Esophagus (tissue), 2 donors: Measurements from ENCODE around the gene ZNF695. TPM values are rescaled to one million over a fixed set of nuclear protein-coding genes. Genes with fewer than 3 reads are reported as not detected.
A peak's percentile ranks its signal among the peaks of the same experiment; 100 is the strongest.
"Not testable (repeated sequence)": the region's sequence is repeated elsewhere in the genome, so short reads cannot be mapped to it uniquely, and the experiment has no call there.

ENCODE experiments used
- H3K27ac ChIP-seq, 2 donors: one replicate each; pipeline ENCODE4 v1.5.1; 2013; ENCODE audit warnings: low read depth in 2 of 2, mild to moderate bottlenecking in 2 of 2, inconsistent platforms in 1 of 2, low read length in 1 of 2, moderate library complexity in 1 of 2
- H3K27me3 ChIP-seq, 2 donors: one replicate each; pipeline ENCODE4 v1.6.1; 2013; ENCODE audit warnings: low read length in 2 of 2, control low read depth in 1 of 2, mild to moderate bottlenecking in 1 of 2; ENCODE audit not compliant: insufficient read depth in 2 of 2, control insufficient read depth in 1 of 2
- H3K36me3 ChIP-seq, 2 donors: one replicate each; pipeline ENCODE4 v1.6.1; 2013; ENCODE audit warnings: low read length in 1 of 2; ENCODE audit not compliant: control insufficient read depth in 2 of 2, insufficient read depth in 2 of 2
- H3K4me1 ChIP-seq, 2 donors: one replicate each; pipeline ENCODE4 v1.6.1; 2013; ENCODE audit warnings: low read length in 1 of 2; ENCODE audit not compliant: control insufficient read depth in 2 of 2, insufficient read depth in 2 of 2
- H3K4me3 ChIP-seq, 2 donors: one replicate each; pipeline ENCODE4 v1.5.1; 2013; ENCODE audit warnings: low read length in 2 of 2, mild to moderate bottlenecking in 2 of 2, low read depth in 1 of 2, moderate library complexity in 1 of 2
- H3K9me3 ChIP-seq, 2 donors: one replicate each; pipeline ENCODE4 v1.6.1; 2013; ENCODE audit warnings: mild to moderate bottlenecking in 2 of 2, low read depth in 1 of 2, low read length in 1 of 2, moderate library complexity in 1 of 2; ENCODE audit not compliant: control insufficient read depth in 2 of 2, insufficient read depth in 1 of 2
- WGBS, 2 donors: extraction: QIAGEN DNeasy Blood & Tissue Kit; methylation state at CpG; one replicate each; pipeline ENCODE4 v1.1.7; 2013; 5-methylcytosine and 5-hydroxymethylcytosine counted together
- polyA plus RNA-seq, 2 donors: library from polyadenylated mRNA; stranded (reverse); fragments of 200-250 nt; gene quantifications; one replicate each; pipeline ENCODE4 v1.2.3, GENCODE V29; 2013
- donor health status: healthy with polysubstance abuse.
- donor health status: Bipolar disorder and iron deficiency.

The ZNF695 gene
- polyA plus RNA-seq, 2 donors: 0.81 to 0.84 TPM

- Histone ChIP-seq H3K27ac (no peak overlapping the region), H3K9me3 (no peaks in the 10 kb centered on the region), H3K4me1 (no peaks in the 10 kb centered on the region), H3K4me3 (no peak overlapping the region), H3K27me3 (no peaks in the 10 kb centered on the region), H3K36me3 (no peaks in the 10 kb centered on the region)
- WGBS, 2 donors: 84 to 92% methylated on average over 6 of the region's 6 CpGs
These were observed 5.5 kb upstream of the ZNF695 start for GRCh38 chr1:247013391-247013790.

DNA sequence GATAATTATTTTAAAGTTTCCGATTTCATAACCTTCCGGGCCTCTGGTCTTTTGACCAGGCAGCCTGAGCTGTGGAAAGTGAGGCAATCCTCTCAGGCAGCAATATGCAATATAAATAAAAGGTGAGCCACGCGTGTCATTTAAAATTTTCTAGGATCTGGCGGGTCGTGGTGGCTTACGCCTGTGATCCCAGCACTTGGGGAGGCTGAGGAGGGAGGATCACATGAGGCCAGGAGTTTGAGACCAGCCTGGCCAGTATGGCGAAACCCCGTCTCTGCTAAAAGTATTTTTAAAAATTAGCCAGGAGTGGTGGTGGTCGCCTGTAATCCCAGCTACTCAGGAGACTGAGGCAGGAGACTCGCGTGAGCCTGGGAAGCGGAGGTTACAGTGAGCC is 546 bp upstream of the ZNF695 start:
- Histone ChIP-seq H3K4me3 (peak overlapping the region in 1 of 2 donors; percentile 89), H3K27ac (no peak overlapping the region), H3K36me3 (no peaks in the 10 kb centered on the region), H3K4me1 (peaks cover 0 to 2% of the 10 kb centered on the region in 2 donors), H3K27me3 (no peaks in the 10 kb centered on the region), H3K9me3 (no peaks in the 10 kb centered on the region)
- WGBS, 2 donors: 85 to 87% methylated on average over 13 of the region's 13 CpGs

DNA sequence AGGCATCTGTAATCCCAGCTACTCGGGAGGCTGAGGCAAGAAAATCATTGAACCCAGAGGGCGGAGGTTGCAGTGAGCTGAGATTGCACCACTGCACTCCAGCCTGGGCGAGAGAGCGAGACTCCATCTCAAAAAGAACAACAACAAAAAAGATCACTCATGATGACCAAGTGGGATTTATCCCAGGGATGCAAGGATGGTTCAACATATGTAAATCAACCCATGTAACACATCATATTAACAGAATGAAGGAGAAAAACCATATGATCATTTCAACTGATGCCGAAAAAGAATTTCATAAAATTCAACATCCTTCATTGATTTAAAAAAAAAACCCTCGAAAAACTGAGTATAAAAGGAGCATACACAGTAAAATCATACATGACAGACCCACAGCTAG is 3.8 kb downstream of the ZNF695 start:
- not testable (repeated sequence) for H3K27me3 ChIP-seq, H3K4me3 ChIP-seq, H3K27ac ChIP-seq, H3K36me3 ChIP-seq, H3K4me1 ChIP-seq, H3K9me3 ChIP-seq
- WGBS, 2 donors: 93 to 96% methylated on average over 6 of the region's 6 CpGs

GRCh38 chr1:246989901-246990300 is 18.0 kb downstream of the ZNF695 start:
- Histone ChIP-seq H3K4me3 (no peak overlapping the region), H3K27ac (no peak overlapping the region), H3K9me3 (peaks cover 3 to 12% of the 10 kb centered on the region in 2 donors), H3K4me1 (no peaks in the 10 kb centered on the region), H3K27me3 (no peaks in the 10 kb centered on the region), H3K36me3 (no peaks in the 10 kb centered on the region)
- 91 to 92% methylated on average over 2 of the region's 2 CpGs for WGBS, 2 donors

DNA sequence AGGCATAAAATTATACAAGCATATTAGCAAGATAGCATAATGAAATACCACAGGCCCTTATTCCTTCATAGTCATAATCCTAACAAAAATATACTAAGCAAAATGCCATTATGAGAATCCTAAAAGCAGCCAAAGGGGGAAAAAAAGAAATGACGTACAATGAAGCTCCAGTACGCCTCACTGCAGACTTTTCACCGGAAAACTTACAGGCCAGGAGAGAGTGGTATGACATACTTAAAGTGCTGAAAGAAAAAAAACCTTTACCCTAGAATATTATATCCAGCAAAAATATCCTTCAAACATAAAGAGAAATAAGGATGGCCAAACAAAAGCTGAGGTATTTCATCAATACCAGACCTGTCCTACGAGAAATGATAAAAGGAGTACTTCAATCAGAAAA is 19.5 kb downstream of the ZNF695 start:
- Histone ChIP-seq H3K36me3 (no peaks in the 10 kb centered on the region), H3K4me1 (no peaks in the 10 kb centered on the region), H3K27ac (no peak overlapping the region), H3K9me3 (peaks cover 3 to 14% of the 10 kb centered on the region in 2 donors), H3K27me3 (no peaks in the 10 kb centered on the region), H3K4me3 (no peak overlapping the region)
- WGBS, 2 donors: 93 to 98% methylated on average over 4 of the region's 4 CpGs

GRCh38 chr1:246987083-246987690 is 20.7 kb downstream of the ZNF695 start:
- no peaks in the 10 kb centered on the region for H3K4me1 ChIP-seq
- H3K27me3 ChIP-seq: no peaks in the 10 kb centered on the region
- peaks cover 3 to 16% of the 10 kb centered on the region in 2 donors for H3K9me3 ChIP-seq
- no peak overlapping the region for H3K4me3 ChIP-seq
- WGBS, 2 donors: 96 to 100% methylated on average over 1 of the region's 1 CpG
- no peak overlapping the region for H3K27ac ChIP-seq
- H3K36me3 ChIP-seq: no peaks in the 10 kb centered on the region

DNA sequence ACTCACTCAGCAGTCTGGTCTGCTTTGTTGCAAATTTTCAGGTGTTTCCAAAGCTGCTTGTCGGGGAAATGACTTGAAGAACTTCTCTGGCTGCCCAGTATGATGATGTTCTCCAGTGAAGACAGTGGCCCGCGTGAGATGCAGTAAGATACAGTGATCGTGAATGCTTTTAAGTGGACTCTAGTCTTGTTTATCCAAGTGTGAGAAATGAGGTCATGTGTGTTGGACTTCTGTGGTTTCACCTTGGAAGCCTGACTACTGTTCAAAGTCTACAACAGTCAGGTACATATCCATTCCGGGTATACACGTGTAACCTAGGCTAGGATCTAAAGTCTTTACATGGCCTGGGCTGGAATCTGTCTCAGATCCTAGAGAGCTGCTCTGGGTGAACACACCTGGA is 29.1 kb downstream of the ZNF695 start:
- 98% methylated on average over 6 of the region's 6 CpGs for WGBS, 2 donors
- H3K27me3 ChIP-seq: no peaks in the 10 kb centered on the region
- no peaks in the 10 kb centered on the region for H3K36me3 ChIP-seq
- peaks cover 0 to 5% of the 10 kb centered on the region in 2 donors for H3K9me3 ChIP-seq
- H3K27ac ChIP-seq: no peak overlapping the region
- no peak overlapping the region for H3K4me3 ChIP-seq
- no peaks in the 10 kb centered on the region for H3K4me1 ChIP-seq

GRCh38 chr1:246978281-246978680 is 29.6 kb downstream of the ZNF695 start:
- Histone ChIP-seq H3K4me1 (no peaks in the 10 kb centered on the region), H3K9me3 (peaks cover 0 to 5% of the 10 kb centered on the region in 2 donors), H3K27ac (no peak overlapping the region), H3K4me3 (no peak overlapping the region), H3K27me3 (no peaks in the 10 kb centered on the region), H3K36me3 (no peaks in the 10 kb centered on the region)
- 89 to 97% methylated on average over 2 of the region's 2 CpGs for WGBS, 2 donors

- H3K9me3 ChIP-seq: peaks cover 7 to 13% of the 10 kb centered on the region in 2 donors
- H3K36me3 ChIP-seq: no peaks in the 10 kb centered on the region
- WGBS, 2 donors: 95 to 97% methylated on average over 7 of the region's 7 CpGs
- H3K27me3 ChIP-seq: no peaks in the 10 kb centered on the region
- no peak overlapping the region for H3K27ac ChIP-seq
- H3K4me1 ChIP-seq: no peaks in the 10 kb centered on the region
- H3K4me3 ChIP-seq: no peak overlapping the region
These were observed 35.9 kb downstream of the ZNF695 start for GRCh38 chr1:246971969-246972368.

DNA sequence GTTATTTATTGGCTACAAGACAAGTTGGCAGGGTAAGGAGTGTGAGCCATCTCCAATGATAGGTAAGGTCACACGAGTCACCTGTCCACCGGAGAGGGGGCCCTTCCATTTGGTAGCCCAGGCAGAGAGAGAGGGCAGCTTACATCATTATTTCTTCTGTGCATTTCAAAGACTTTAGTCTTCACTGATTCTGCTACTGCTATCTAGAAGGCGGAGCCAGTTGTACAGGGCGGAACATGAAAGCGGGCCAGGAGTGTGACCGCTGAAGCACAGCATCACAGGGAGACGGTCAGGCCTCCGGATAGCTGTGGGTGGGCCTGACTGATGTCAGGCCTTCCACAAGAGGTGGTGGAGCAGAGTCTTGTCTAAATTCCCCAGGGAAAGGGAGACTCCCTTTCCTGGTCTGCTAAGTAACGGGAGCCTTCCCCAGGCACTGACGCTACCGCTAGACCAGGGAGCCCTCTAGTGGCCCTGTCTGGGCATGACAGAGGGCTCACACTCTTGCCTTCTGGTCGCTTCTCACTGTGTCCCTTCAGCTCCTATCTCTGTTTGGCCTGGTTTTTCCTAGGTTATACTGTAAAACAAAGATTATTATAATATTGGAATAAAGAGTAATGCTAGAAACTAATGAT is 36.7 kb downstream of the ZNF695 start:
- H3K4me1 ChIP-seq: no peaks in the 10 kb centered on the region
- no peak overlapping the region for H3K4me3 ChIP-seq
- no peaks in the 10 kb centered on the region for H3K27me3 ChIP-seq
- H3K27ac ChIP-seq: no peak overlapping the region
- H3K36me3 ChIP-seq: no peaks in the 10 kb centered on the region
- peaks cover 7 to 13% of the 10 kb centered on the region in 2 donors for H3K9me3 ChIP-seq
- 81 to 83% methylated on average over 12 of the region's 12 CpGs for WGBS, 2 donors
